ENCODE results near the gene ZNRD2. TPM values are rescaled to one million over a fixed set of nuclear protein-coding genes. Genes with fewer than 3 reads are reported as not detected.
"Not testable (repeated sequence)": the region's sequence is repeated elsewhere in the genome, so short reads cannot be mapped to it uniquely, and the experiment has no call there.

The ZNRD2 gene
- 36.8 TPM for polyA plus RNA-seq (2013)

GRCh38 chr11:65569973-65570918 is at the start of gene ZNRD2:
TSS of gene ZNRD2 (plus strand) at chr11:65570477. CDS start at chr11:65570492, 15 bp downstream.
- peak; percentile 99 to 100 (median 99) for DNase-seq
- CTCF ChIA-PET = interaction anchor here (0.9 to 16.1 kb wide), 12 partner anchors 9 to 45 kb away, joined by 3 to 239 read pairs (median 4); no protein-coding TSS in a partner anchor
- peaks cover 18 to 73% (median 64%) of the 10 kb centered on the region in 4 experiments for H3K4me1 ChIP-seq (ENCODE audit: control extremely low read depth in 1 of 4, control insufficient read depth in 4 of 4, insufficient read depth in 4 of 4, low read length in 3 of 4)
- H3K27me3 ChIP-seq (replicated peaks in 2 of 5; ENCODE audit: control insufficient read depth in 4 of 5, insufficient read depth in 5 of 5, low read length in 4 of 5) = no peaks in the 10 kb centered on the region
- POLR2A ChIA-PET = interaction anchor here (0.8 to 2.2 kb wide), 7 partner anchors 12 to 68 kb away, joined by 3 to 8 read pairs (median 4); partner anchors contain the start of gene LTBP3
- peaks cover 0 to 8% (median 2%) of the 10 kb centered on the region in 4 experiments for H3K36me3 ChIP-seq (ENCODE audit: control insufficient read depth in 4 of 4, insufficient read depth in 4 of 4, low read length in 3 of 4)
- H3K27ac ChIP-seq (ENCODE audit: insufficient read depth in 1 of 2, low read depth in 1 of 2, low read length in 2 of 2, poor library complexity in 1 of 2, severe bottlenecking in 2 of 2) = peak within 1 kb of the TSS; percentile 81 to 91
- WGBS (ENCODE audit: insufficient coverage) = under 1% methylated on average over 75 of the region's 89 CpGs
- no peaks in the 10 kb centered on the region for H3K9me3 ChIP-seq (ENCODE audit: control extremely low read depth in 1 of 5, control insufficient read depth in 4 of 5, insufficient read depth in 2 of 5, low read depth in 1 of 5, low read length in 4 of 5)
- H3K4me3 ChIP-seq (ENCODE audit: control insufficient read depth in 1 of 7, extremely low read depth in 1 of 7, insufficient read depth in 4 of 7, low read depth in 2 of 7, low read length in 6 of 7) = peak within 1 kb of the TSS; percentile 76 to 99 (median 91)

- H3K27me3 ChIP-seq (replicated peaks in 2 of 5; ENCODE audit: control insufficient read depth in 4 of 5, insufficient read depth in 5 of 5, low read length in 4 of 5); POLR2A ChIA-PET; H3K9me3 ChIP-seq (ENCODE audit: control extremely low read depth in 1 of 5, control insufficient read depth in 4 of 5, insufficient read depth in 2 of 5, low read depth in 1 of 5, low read length in 4 of 5); DNase-seq; H3K4me3 ChIP-seq (ENCODE audit: control insufficient read depth in 1 of 7, extremely low read depth in 1 of 7, insufficient read depth in 4 of 7, low read depth in 2 of 7, low read length in 6 of 7); H3K27ac ChIP-seq (ENCODE audit: insufficient read depth in 1 of 2, low read depth in 1 of 2, low read length in 2 of 2, poor library complexity in 1 of 2, severe bottlenecking in 2 of 2): not testable (repeated sequence)
- CTCF ChIA-PET = interaction anchor here (1.1 to 1.7 kb wide), 2 partner anchors 13 to 19 kb away, joined by 3 to 11 read pairs; no protein-coding TSS in a partner anchor
- H3K4me1 ChIP-seq (ENCODE audit: control extremely low read depth in 1 of 4, control insufficient read depth in 4 of 4, insufficient read depth in 4 of 4, low read length in 3 of 4) = peaks cover 10 to 44% (median 38%) of the 10 kb centered on the region in 4 experiments
- peaks cover 0 to 11% (median 2%) of the 10 kb centered on the region in 4 experiments for H3K36me3 ChIP-seq (ENCODE audit: control insufficient read depth in 4 of 4, insufficient read depth in 4 of 4, low read length in 3 of 4)
- WGBS (ENCODE audit: insufficient coverage) = 96% methylated on average over 5 of the region's 20 CpGs
Measured at GRCh38 chr11:65521777-65522521, 48.3 kb upstream of the ZNRD2 start.

- 0% methylated on average over 6 of the region's 18 CpGs for WGBS (ENCODE audit: insufficient coverage)
- H3K4me1 ChIP-seq (ENCODE audit: control extremely low read depth in 1 of 4, control insufficient read depth in 4 of 4, insufficient read depth in 4 of 4, low read length in 3 of 4) = peaks cover 10 to 44% (median 38%) of the 10 kb centered on the region in 4 experiments
- H3K4me3 ChIP-seq (ENCODE audit: control insufficient read depth in 1 of 7, extremely low read depth in 1 of 7, insufficient read depth in 4 of 7, low read depth in 2 of 7, low read length in 6 of 7) = peak overlapping the region in 6 of 7 experiments; percentile 15 to 54 (median 36)
- POLR2A ChIA-PET = interaction anchor here (0.6 kb wide), 1 partner anchor 116 kb away, joined by 3 read pairs; no protein-coding TSS in a partner anchor
- H3K9me3 ChIP-seq (ENCODE audit: control extremely low read depth in 1 of 5, control insufficient read depth in 4 of 5, insufficient read depth in 2 of 5, low read depth in 1 of 5, low read length in 4 of 5); H3K27me3 ChIP-seq (replicated peaks in 2 of 5; ENCODE audit: control insufficient read depth in 4 of 5, insufficient read depth in 5 of 5, low read length in 4 of 5); CTCF ChIA-PET: not testable (repeated sequence)
- peak in 2 of 3 donors; percentile 60 to 74 for DNase-seq
- H3K36me3 ChIP-seq (ENCODE audit: control insufficient read depth in 4 of 4, insufficient read depth in 4 of 4, low read length in 3 of 4) = peaks cover 0 to 17% (median 5%) of the 10 kb centered on the region in 4 experiments
- H3K27ac ChIP-seq (ENCODE audit: insufficient read depth in 1 of 2, low read depth in 1 of 2, low read length in 2 of 2, poor library complexity in 1 of 2, severe bottlenecking in 2 of 2) = peak overlapping the region in 1 of 2 experiments; percentile 61
Measured at GRCh38 chr11:65522718-65523630, 47.3 kb upstream of the ZNRD2 start.

GRCh38 chr11:65523631-65523968 is 46.7 kb upstream of the ZNRD2 start:
- H3K27me3 ChIP-seq (replicated peaks in 2 of 5; ENCODE audit: control insufficient read depth in 4 of 5, insufficient read depth in 5 of 5, low read length in 4 of 5); DNase-seq; H3K9me3 ChIP-seq (ENCODE audit: control extremely low read depth in 1 of 5, control insufficient read depth in 4 of 5, insufficient read depth in 2 of 5, low read depth in 1 of 5, low read length in 4 of 5); CTCF ChIA-PET: not testable (repeated sequence)
- Histone ChIP-seq H3K27ac (ENCODE audit: insufficient read depth in 1 of 2, low read depth in 1 of 2, low read length in 2 of 2, poor library complexity in 1 of 2, severe bottlenecking in 2 of 2) (peak overlapping the region in 1 of 2 experiments; percentile 61), H3K4me1 (ENCODE audit: control extremely low read depth in 1 of 4, control insufficient read depth in 4 of 4, insufficient read depth in 4 of 4, low read length in 3 of 4) (peaks cover 10 to 44% (median 38%) of the 10 kb centered on the region in 4 experiments), H3K4me3 (ENCODE audit: control insufficient read depth in 1 of 7, extremely low read depth in 1 of 7, insufficient read depth in 4 of 7, low read depth in 2 of 7, low read length in 6 of 7) (peak overlapping the region in 6 of 7 experiments; percentile 23 to 54 (median 46)), H3K36me3 (ENCODE audit: control insufficient read depth in 4 of 4, insufficient read depth in 4 of 4, low read length in 3 of 4) (peaks cover 0 to 17% (median 5%) of the 10 kb centered on the region in 4 experiments)
- POLR2A ChIA-PET = interaction anchor here (0.6 kb wide), 1 partner anchor 117 kb away, joined by 3 read pairs; no protein-coding TSS in a partner anchor
- 83% methylated on average over 7 of the region's 7 CpGs for WGBS (ENCODE audit: insufficient coverage)

GRCh38 chr11:65524014-65524740 is 46.1 kb upstream of the ZNRD2 start:
- peaks cover 10 to 44% (median 38%) of the 10 kb centered on the region in 4 experiments for H3K4me1 ChIP-seq (ENCODE audit: control extremely low read depth in 1 of 4, control insufficient read depth in 4 of 4, insufficient read depth in 4 of 4, low read length in 3 of 4)

More at GRCh38 chr11:65524014-65524740, 46.1 kb upstream of the ZNRD2 start:
- CTCF ChIA-PET = interaction anchor here (0.6 to 2.1 kb wide), 3 partner anchors 15 to 485 kb away, joined by 3 to 5 read pairs (median 5); no protein-coding TSS in a partner anchor
- WGBS (ENCODE audit: insufficient coverage) = 78% methylated on average over 7 of the region's 12 CpGs
- H3K4me3 ChIP-seq (ENCODE audit: control insufficient read depth in 1 of 7, extremely low read depth in 1 of 7, insufficient read depth in 4 of 7, low read depth in 2 of 7, low read length in 6 of 7) = peak overlapping the region; percentile 8 to 56 (median 54)
- POLR2A ChIA-PET = interaction anchor here (0.6 to 1.4 kb wide), 6 partner anchors 17 to 1253 kb away, joined by 3 to 10 read pairs (median 4); partner anchors contain the start of gene FAM89B
- no peak for DNase-seq
- peaks cover 2 to 17% (median 7%) of the 10 kb centered on the region in 4 experiments for H3K36me3 ChIP-seq (ENCODE audit: control insufficient read depth in 4 of 4, insufficient read depth in 4 of 4, low read length in 3 of 4)
- H3K27ac ChIP-seq (ENCODE audit: insufficient read depth in 1 of 2, low read depth in 1 of 2, low read length in 2 of 2, poor library complexity in 1 of 2, severe bottlenecking in 2 of 2) = peak overlapping the region in 1 of 2 experiments; percentile 61
- no peaks in the 10 kb centered on the region for H3K27me3 ChIP-seq (replicated peaks in 2 of 5; ENCODE audit: control insufficient read depth in 4 of 5, insufficient read depth in 5 of 5, low read length in 4 of 5)
- no peaks in the 10 kb centered on the region for H3K9me3 ChIP-seq (ENCODE audit: control extremely low read depth in 1 of 5, control insufficient read depth in 4 of 5, insufficient read depth in 2 of 5, low read depth in 1 of 5, low read length in 4 of 5)
